Hepatocyte (in vitro differentiated cells): ENCODE data around the gene SLC35A5.

ENCODE experiments used
- CTCF ChIP-seq: fragments of 200-600 bp; sonication (generic); IDR thresholded peaks from 2 replicates; pipeline ENCODE4 v1.5.1; 2016; ENCODE audit warnings: antibody characterized with exemption, mild to moderate bottlenecking; ENCODE audit not compliant: poor library complexity
- EZH2phosphoT487 ChIP-seq: fragments of 200-600 bp; sonication (generic); IDR thresholded peaks from one replicate; pipeline ENCODE4 v1.6.1; 2018; ENCODE audit warnings: antibody characterized with exemption, mild to moderate bottlenecking, low read depth, moderate library complexity; ENCODE audit not compliant: unreplicated experiment, severe bottlenecking

GRCh38 chr3:112560307-112560706 is 1.5 kb upstream of the SLC35A5 start:
- TF ChIP-seq EZH2phosphoT487: no peak
- no peak for TF ChIP-seq CTCF
